NOMO-1 treated with dmso at 0.1 percent for 144 hours (cell line): ENCODE data around the gene CDT1.
A peak's percentile ranks its signal among the peaks of the same experiment; 100 is the strongest.
"Not testable (repeated sequence)": the region's sequence is repeated elsewhere in the genome, so short reads cannot be mapped to it uniquely, and the experiment has no call there.

Source experiments
- DNase-seq: peaks from one replicate; lab custom pipeline; 2025; ENCODE audit not compliant: unreplicated experiment; lab: John Stamatoyannopoulos, UW

Gene CDT1

DNA sequence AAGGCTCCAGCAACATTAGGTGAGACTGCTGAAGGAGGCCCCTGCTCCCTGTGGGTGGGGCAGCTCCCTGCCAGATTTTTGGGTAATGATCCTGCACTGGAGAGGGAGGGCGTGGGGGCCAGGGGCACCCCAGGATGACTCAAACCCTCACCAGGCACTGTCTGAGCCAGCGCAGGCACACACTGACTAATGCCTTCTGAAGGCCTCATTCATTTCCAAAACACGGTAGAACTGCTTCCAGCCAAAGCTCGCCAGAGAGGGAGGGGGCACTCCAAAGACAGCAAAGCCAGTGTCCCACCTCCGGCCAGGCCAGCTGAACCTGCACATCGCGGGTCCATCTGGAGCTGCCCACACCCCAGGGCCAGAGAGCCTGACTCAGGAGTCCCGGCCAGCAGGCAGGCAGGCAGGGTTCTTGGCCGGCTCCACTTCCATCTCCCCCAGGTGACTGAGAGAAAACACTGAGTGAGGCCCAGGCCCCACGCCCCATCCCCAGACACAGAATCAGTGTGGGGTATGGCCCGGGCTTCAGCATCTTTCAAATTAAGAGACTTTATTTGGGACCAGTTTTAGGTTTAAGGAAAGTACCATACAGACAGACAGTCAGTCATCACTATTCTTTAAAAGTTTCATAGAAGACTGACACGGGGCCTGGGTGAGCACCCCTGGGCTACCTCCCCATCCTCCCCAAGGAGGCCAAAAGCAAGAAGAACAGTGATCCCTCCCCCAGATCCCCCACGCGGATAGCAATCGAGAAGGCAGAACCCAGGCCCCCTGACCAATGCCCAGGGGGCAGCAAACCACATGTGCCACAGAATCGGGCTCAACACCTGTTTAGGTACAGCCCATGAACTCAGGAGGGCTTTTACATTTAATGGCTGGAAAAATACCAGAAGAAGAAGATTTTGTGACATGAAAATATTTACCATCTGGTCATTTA, 20.9 kb upstream of the CDT1 start:
- DNase-seq: no peak

DNA sequence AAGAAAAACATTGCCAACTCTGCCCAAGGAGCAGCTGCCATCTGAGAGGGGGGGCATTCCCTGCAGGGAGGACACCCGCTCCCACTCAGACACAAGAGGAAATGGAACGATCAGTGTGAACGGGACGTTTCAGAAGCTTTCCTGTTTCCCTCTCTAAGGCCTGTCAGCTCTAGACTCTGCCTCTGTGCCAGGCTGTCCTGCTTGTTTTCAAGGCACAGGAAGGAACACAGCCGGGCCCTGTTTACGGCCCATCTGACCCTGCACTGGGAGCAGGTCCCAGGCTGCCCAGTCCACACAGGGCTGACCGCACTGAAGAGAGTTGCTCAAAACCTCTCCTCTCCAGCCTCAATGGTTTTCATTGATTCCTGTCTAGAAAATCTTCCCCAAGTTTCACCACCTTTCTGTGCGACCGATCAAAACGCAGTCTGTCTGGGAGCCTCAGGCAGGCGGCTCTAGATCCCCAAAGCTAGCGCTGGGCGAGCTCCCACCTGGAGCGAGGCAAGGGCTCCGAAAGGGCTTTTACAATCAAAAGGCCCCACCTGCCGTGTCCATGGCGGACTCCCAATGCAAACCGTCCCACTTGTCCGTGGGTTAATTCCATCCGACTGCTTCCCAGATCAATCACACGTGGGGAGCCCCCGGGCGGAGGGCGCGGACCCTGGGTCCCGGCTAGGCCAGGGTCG, 20.1 kb upstream of the CDT1 start:
- DNase-seq: no peak

- DNase-seq: peak; percentile 46
These were observed 19.3 kb upstream of the CDT1 start for GRCh38 chr16:88784074-88784855.

- no peak for DNase-seq
These were observed 18.8 kb upstream of the CDT1 start for GRCh38 chr16:88784856-88785105.

DNA sequence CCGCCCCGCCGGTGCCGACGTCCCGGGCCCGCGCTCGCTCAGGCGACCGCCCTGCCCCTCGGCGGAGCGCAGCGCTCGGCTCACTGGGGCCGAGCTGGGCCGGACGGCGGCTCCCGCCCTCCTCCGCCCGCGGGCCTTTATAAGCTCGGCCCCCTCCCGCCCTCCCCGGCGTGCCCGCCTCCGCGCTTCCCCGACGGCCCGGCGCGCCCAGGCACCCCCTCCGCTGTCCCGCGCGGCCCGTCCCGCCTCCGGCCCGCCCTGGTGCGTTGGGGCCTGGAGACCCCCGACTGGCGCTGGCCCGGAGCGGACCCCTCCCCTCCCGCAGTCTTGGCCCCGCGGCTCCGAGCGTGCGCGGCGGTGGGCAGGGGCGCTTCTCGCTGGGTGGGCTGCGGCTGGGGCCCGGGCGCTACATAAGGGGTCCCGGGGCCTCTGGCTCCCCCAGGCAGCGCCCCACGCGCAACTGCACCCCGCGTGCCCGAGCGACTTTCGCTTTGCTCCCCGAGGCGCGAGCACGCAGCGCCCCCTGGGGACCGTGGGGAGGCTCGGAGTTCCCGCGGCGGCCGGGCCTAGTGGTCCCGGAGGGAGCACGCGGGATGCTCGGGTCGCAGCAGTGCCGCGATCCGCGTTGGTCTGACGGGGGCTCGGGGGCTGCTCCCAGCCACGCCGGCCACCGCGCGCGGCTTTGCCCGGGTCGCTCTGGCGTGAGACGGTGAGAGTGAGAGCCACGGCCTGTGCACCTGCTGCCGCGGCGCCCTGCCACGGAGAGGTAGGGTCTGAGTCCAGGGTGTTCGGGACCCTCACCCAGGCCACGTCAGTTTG, 18.3 kb upstream of the CDT1 start, which contains the start of gene PIEZO1:
Gene PIEZO1 (minus strand): TSS at position 115 of the 819 bp plus-strand sequence. CDS start 256 bp downstream, outside the sequence.
- DNase-seq: no peak

GRCh38 chr16:88787579-88788314, 15.8 kb upstream of the CDT1 start:
- no peak for DNase-seq

DNA sequence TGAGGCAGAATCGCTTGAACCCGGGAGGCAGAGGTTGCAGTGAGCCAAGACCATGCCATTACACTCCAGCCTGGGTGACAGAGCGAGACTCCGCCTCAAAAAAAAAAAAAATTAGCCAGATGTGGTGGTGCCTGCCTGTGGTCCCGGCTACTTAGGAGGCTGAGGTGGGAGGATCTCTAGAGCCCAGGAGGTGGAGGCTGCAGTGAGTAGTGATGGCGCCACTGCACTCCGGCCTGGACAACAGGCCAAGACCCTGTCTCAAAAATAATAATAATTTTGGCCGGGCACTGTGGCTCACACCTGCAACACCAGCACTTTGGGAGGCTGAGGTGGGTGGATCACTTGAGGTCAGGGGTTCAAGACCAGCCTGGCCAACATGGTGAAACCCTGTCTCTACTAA, 14.8 kb upstream of the CDT1 start:
- DNase-seq: not testable (repeated sequence)

- peak; percentile 79 for DNase-seq
These were observed 14.0 kb upstream of the CDT1 start for GRCh38 chr16:88789594-88789993.

- DNase-seq: peak; percentile 55
These were observed 13.0 kb upstream of the CDT1 start for GRCh38 chr16:88790312-88791211.

- no peak for DNase-seq
These were observed 11.5 kb upstream of the CDT1 start for GRCh38 chr16:88792078-88792550.

GRCh38 chr16:88792668-88793250, 10.8 kb upstream of the CDT1 start:
- no peak for DNase-seq

DNA sequence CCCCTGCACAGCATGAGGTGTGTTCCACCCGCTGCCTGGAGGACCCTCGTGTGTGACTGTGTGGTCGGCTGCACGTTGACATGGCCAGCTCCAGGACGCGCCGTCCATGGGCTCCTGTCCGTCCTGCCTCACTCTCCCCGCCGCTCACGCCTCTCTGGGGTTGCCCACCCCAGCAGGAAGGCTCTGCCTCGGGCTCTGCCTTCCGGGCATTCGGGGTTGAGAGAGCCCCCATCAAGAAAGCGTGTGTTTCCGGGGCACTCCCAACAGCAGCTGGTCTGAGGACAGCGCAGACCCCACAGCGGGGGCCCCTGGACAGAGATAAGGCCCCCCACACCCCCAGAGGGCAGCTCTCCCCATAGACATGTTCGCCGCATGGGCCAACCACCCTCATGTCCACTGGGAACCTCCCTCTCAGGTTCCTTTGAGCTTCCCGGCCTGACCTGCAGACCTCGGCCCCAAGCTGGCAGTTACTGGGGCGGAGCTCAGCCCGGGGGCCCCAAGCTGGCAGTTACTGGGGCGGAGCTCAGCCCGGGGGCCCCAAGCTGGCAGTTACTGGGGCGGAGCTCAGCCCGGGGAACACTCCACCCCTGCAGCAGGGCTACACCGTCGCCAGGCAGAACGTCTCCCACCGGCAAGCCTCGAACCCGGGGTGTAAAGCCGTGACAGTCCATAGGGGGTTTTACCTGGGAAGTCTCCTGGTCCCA, 10.2 kb upstream of the CDT1 start:
- peak; percentile 72 for DNase-seq

DNA sequence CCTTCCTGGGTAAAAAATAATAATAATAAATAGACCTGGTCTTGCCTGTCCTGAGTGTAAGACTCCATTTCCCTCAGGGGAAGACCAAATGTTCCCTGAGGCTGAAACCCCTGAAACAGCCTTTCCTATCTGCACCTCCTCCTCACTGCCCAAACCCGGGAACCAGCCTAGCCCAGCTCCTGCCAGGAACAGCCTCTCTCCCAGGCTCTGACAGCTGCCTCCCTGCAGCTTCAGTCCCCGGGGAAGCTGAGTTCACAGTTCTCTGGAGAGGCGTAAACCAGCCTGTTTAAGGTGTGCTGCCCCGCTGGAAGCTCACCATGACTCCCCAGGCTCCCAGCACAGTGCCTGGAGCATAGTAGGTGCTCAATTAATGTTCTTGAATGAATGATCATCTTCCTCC, 7.3 kb upstream of the CDT1 start:
- no peak for DNase-seq

DNA sequence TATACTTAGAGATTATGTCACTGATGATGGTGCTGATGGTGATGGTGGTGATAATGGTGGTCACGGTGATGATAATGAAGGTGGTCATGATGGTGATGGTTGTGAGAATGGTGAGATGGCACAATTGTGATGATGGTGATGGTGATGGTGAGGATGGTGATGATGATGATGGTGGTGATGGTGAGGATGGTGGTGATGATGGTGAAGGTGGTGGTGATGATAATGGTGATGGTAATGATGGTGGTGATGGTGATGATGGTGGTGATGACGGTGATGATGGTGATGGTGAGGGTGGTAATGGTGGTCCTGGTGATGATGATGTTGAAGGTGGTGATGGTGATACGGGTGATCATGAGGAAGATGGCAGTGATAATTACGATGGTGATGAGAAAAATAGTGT, 5.5 kb upstream of the CDT1 start:
- DNase-seq: no peak

- DNase-seq: no peak
These were observed 4.7 kb upstream of the CDT1 start for GRCh38 chr16:88798772-88799455.

DNA sequence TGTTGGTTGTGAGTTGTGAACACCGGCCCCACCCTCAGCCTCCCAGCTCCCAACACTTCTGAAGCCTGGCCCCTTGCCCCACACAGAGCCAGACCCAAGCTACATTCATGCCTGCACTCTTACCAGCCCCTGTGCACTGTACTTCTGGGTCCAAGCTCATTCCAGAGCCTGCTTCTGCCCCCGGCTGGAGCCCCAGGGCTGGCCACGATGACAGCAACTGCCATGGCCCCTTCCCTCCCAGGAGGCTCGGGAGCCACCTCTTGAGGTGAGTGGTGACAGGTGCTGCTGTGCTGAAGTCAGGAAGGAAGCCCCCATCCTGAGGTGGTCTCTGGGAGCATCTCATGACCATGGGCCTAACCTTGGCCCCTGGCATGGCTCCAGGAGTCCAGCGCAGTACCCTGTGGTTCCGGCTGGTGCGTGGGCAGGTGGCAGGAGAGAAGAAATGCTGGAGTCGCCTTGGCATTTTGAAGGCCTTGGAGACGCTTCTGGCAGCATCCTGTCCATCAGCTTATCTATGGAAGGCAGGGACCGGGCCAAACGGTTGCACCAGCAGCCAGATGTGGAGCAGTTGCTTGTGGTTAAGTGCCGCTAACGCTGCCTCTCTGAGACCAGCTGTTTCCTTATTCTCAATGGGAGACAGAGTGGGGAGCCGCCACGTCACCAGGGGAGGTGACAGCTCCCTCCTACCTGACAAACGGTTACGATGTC, 3.9 kb upstream of the CDT1 start:
- DNase-seq: peak; percentile 49

DNA sequence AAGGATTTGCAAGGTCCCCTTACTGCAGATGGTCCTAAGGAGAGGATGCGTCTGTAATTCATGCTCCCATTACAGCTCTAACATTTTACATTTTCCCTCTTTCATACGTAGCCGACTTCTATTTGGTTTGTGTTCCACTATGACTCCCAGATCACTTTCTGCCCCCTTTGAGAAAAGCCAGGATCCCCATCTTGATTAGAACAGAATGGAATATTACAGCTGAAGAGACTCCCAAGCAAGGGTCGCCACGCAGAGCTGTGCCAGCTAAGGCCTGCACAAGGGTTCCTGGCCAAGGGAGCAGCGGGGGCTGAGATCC, 3.4 kb upstream of the CDT1 start:
- no peak for DNase-seq
